ENCODE results near the gene TOMM40L.
A peak's percentile ranks its signal among the peaks of the same experiment; 100 is the strongest.

TOMM40L gene

GRCh38 chr1:161258439-161259344 lies 32.8 kb downstream of the TOMM40L start, which contains the start of gene PCP4L1:
Gene PCP4L1 (plus strand): TSS chr1:161258745. CDS start chr1:161258975, 230 bp downstream.
- peak; percentile 32 for DNase-seq

GRCh38 chr1:161259345-161259702 lies 33.5 kb downstream of the TOMM40L start:
- no peak for DNase-seq

GRCh38 chr1:161259765-161260164 lies 33.9 kb downstream of the TOMM40L start:
- no peak for DNase-seq

- DNase-seq, result no peak
Measured at GRCh38 chr1:161260376-161261260, 34.8 kb downstream of the TOMM40L start.

- no peak for DNase-seq
Measured at GRCh38 chr1:161261261-161262235, 35.7 kb downstream of the TOMM40L start.

GRCh38 chr1:161265305-161265704 lies 39.4 kb downstream of the TOMM40L start:
- DNase-seq, result no peak

GRCh38 chr1:161266202-161266601 lies 40.3 kb downstream of the TOMM40L start:
- DNase-seq, result no peak

- no peak for DNase-seq
Measured at GRCh38 chr1:161266836-161267235, 41.0 kb downstream of the TOMM40L start.

GRCh38 chr1:161267321-161267720 lies 41.5 kb downstream of the TOMM40L start:
- DNase-seq, result no peak

- no peak for DNase-seq
Measured at GRCh38 chr1:161273402-161273801, 47.5 kb downstream of the TOMM40L start.

GRCh38 chr1:161274874-161275273 lies 49.0 kb downstream of the TOMM40L start:
- no peak for DNase-seq
